Ascending aorta (tissue), 2 donors: ENCODE measurements around the gene PXYLP1. TPM values are rescaled to one million over a fixed set of nuclear protein-coding genes. Genes with fewer than 3 reads are reported as not detected.
A peak's percentile ranks its signal among the peaks of the same experiment; 100 is the strongest.

Experiments used
- DNase-seq, 2 donors: peaks; one replicate each; pipeline ENCODE4 v3.0.0-alpha.2; 2019; ENCODE audit warnings: low spot score in 2 of 2
- H3K27ac ChIP-seq, 2 donors: fragments of 200-600 bp; sonication (generic); one replicate each; pipeline ENCODE4 v1.5.1; 2016 to 2017; ENCODE audit warnings: mild to moderate bottlenecking in 1 of 2
- H3K27me3 ChIP-seq: fragments of 200-600 bp; sonication (generic); one replicate; pipeline ENCODE4 v1.5.1; 2017
- H3K36me3 ChIP-seq, 2 donors: fragments of 200-600 bp; sonication (generic); one replicate each; pipeline ENCODE4 v1.5.1; 2016
- H3K4me1 ChIP-seq, 2 donors: fragments of 200-600 bp; sonication (generic); one replicate each; pipeline ENCODE4 v1.5.1; 2016 to 2017; ENCODE audit warnings: mild to moderate bottlenecking in 1 of 2
- H3K4me3 ChIP-seq, 2 donors: fragments of 200-600 bp; sonication (generic); one replicate each; pipeline ENCODE4 v1.5.1; 2016 to 2017; ENCODE audit warnings: mild to moderate bottlenecking in 1 of 2
- H3K9me3 ChIP-seq, 2 donors: fragments of 200-600 bp; sonication (generic); one replicate each; pipeline ENCODE4 v1.5.1; 2016
- CTCF ChIP-seq, 3 experiments: fragments of 200-600 bp in 2 of 3; fragments of 450-650 bp in 1 of 3; sonication (generic) in 2 of 3; IDR thresholded peaks; one replicate each; pipeline ENCODE4 v1.5.1; 2016 to 2019; ENCODE audit warnings: antibody characterized with exemption in 3 of 3, mild to moderate bottlenecking in 1 of 3, moderate library complexity in 1 of 3
- intact Hi-C: fragments of 100-400 bp; cut with DNase I; formaldehyde crosslinking; loops from one replicate; pipeline ENCODE4 v1.15.1; 2023
- total RNA-seq: library from RNA; depleted of rRNA; stranded (reverse); fragments of >200 nt; gene quantifications from one replicate; pipeline ENCODE4 v1.1.0, GENCODE V29; 2016

The PXYLP1 gene
- total RNA-seq, 1 donor from 2014 or later: 14.2 TPM

DNA sequence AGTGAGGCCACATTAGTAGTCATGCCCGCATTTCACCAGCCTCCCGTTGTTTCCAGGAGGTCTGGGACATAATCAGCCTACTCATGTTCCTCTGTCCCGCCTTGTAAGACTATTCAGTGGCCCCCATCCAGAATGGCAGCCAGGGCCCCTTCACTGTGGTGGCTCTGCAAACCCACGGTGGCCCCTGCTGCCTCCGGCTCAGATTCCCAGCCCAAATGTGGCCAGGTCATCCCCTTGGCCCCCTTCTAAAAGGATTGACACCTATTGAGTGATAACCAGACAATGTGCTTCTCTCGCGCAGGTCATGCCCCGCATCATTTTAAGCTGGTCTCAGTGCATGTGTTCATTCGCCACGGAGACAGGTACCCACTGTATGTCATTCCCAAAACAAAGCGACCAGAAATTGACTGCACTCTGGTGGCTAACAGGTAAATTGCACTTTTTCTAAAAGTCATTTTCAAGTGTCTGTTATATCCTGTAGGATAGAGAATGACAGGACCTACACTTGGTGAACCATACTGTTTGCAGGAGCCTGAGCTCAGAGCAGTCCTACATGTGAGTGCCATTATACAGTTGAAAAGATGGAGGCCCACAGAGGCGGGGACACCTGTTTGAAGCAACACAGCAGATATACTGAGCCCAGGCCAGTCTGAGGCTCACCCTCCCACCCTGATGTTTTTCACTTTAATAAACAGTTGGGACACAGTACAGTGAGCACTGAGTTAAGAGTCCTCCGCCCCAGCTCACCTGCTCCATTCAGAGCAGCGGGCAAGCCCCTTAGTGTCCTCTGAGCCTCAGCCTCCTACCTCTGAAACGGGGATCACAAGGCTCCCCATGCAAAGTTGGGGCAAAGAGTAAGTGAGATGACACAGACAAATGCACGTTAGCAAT is 47.7 kb downstream of the PXYLP1 start:
- Histone ChIP-seq H3K4me3 (no peak overlapping the region), H3K27me3 (no peaks in the 10 kb centered on the region), H3K4me1 (peaks cover 12 to 23% of the 10 kb centered on the region in 2 donors), H3K36me3 (no peaks in the 10 kb centered on the region), H3K9me3 (no peaks in the 10 kb centered on the region), H3K27ac (peak overlapping the region; percentile 83)
- intact Hi-C loops: loop anchor here (1.0 to 2.0 kb wide), 2 partner anchors 15 to 48 kb away; partner anchors contain the start of gene PXYLP1
- peak in 1 of 2 donors; percentile 63 for DNase-seq
- TF ChIP-seq CTCF (IDR thresholded peaks at IDR 0.05): peak; percentile 57 to 69 (median 57)

DNA sequence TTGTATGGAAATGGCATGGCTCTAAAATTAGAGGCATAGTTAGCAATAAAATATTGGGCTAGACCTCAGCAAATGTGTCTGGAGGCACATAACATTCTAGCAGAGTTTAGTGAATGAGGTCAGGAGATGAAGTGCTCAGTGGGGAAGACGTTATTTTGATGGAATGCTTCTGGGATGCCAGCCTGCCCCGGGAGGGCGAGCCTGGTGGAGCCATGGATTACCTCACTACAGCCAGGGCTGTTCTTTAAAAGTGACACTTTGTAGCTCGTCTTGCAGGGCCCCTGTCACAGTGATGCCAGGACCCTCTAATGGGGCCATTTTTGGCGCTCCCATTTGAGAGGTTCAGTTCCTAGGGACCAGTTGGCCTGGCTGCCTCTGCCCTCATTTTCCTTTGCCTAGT is 48.5 kb downstream of the PXYLP1 start:
- no peaks in the 10 kb centered on the region for H3K36me3 ChIP-seq
- H3K27me3 ChIP-seq: no peaks in the 10 kb centered on the region
- no peak for TF ChIP-seq CTCF (IDR thresholded peaks at IDR 0.05)
- peaks cover 12 to 23% of the 10 kb centered on the region in 2 donors for H3K4me1 ChIP-seq
- intact Hi-C loops: loop anchor here (10.0 kb wide), 1 partner anchor 1745 kb away; the partner anchor contains the start of gene RBP1
- H3K27ac ChIP-seq: peak overlapping the region; percentile 83
- peak in 1 of 2 donors; percentile 86 for DNase-seq
- no peak overlapping the region for H3K4me3 ChIP-seq
- H3K9me3 ChIP-seq: no peaks in the 10 kb centered on the region

GRCh38 chr3:141280690-141281089 is 49.1 kb downstream of the PXYLP1 start:
- H3K27me3 ChIP-seq: no peaks in the 10 kb centered on the region
- peaks cover 12 to 23% of the 10 kb centered on the region in 2 donors for H3K4me1 ChIP-seq
- peak overlapping the region; percentile 83 for H3K27ac ChIP-seq
- peak in 1 of 3 experiments; percentile 32 for TF ChIP-seq CTCF (IDR thresholded peaks at IDR 0.05)
- H3K9me3 ChIP-seq: no peaks in the 10 kb centered on the region
- H3K4me3 ChIP-seq: no peak overlapping the region
- intact Hi-C loops: loop anchor here (10.0 kb wide), 1 partner anchor 1746 kb away; the partner anchor contains the start of gene RBP1
- peak in 1 of 2 donors; percentile 61 for DNase-seq
- no peaks in the 10 kb centered on the region for H3K36me3 ChIP-seq

DNA sequence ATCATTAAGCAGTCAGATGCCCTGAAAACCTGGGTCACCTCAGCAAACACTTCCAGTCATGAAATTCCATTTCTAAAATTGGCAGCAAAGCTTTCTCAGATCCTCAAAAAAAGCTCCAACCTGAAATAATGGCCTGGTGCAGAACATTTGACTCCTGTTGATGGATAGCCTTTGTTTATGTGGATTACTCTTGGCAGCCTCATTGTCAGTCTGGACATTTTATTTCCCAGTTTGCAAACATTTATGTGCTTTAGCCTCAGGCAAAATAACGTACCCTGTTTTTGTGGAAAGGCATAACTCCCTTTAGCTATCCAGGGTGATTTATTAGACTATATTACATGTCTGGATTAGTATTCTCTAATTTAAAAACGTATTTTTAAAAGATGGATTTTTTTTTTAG is 53.9 kb downstream of the PXYLP1 start:
- TF ChIP-seq CTCF (IDR thresholded peaks at IDR 0.05): no peak
- intact Hi-C loops: loop anchor here (10.0 kb wide), 1 partner anchor 1751 kb away; the partner anchor contains the start of gene RBP1

DNA sequence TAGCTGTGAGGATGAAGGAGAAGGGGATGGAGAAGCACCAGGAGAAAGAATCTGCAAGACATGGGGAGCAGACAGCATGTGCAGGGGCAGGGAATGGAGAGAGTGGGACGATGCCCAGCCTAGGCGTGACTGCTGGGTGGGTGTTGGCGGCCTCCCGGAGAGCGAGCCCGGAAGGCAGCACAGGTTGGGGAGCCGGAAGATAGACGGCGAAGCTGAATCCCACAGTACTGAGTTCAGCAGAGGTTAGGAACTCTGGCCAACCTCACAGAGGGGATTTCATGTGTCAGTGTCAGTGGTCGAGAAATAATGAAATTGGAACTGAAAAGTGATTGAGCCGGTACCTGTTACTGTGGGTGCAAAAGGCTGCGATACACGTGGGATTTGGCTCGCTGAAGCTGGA is 55.2 kb downstream of the PXYLP1 start:
- H3K4me1 ChIP-seq: no peaks in the 10 kb centered on the region
- peaks cover 0 to 11% of the 10 kb centered on the region in 2 donors for H3K36me3 ChIP-seq
- no peak for TF ChIP-seq CTCF (IDR thresholded peaks at IDR 0.05)
- H3K27me3 ChIP-seq: no peaks in the 10 kb centered on the region
- no peak overlapping the region for H3K4me3 ChIP-seq
- no peaks in the 10 kb centered on the region for H3K9me3 ChIP-seq
- peak in 1 of 2 donors; percentile 35 for DNase-seq
- intact Hi-C loops: loop anchor here (10.0 kb wide), 1 partner anchor 1752 kb away; the partner anchor contains the start of gene RBP1
- no peak overlapping the region for H3K27ac ChIP-seq

More for the DNA sequence above, 53.9 kb downstream of the PXYLP1 start:
- H3K4me1 ChIP-seq: peaks cover under 1 to 5% of the 10 kb centered on the region in 2 donors
- H3K9me3 ChIP-seq: no peaks in the 10 kb centered on the region
- no peak overlapping the region for H3K4me3 ChIP-seq
- DNase-seq: no peak
- peaks cover 0 to 11% of the 10 kb centered on the region in 2 donors for H3K36me3 ChIP-seq
- no peaks in the 10 kb centered on the region for H3K27me3 ChIP-seq
- no peak overlapping the region for H3K27ac ChIP-seq
